ENCODE data around the gene MESP1.

MESP1 gene

DNA sequence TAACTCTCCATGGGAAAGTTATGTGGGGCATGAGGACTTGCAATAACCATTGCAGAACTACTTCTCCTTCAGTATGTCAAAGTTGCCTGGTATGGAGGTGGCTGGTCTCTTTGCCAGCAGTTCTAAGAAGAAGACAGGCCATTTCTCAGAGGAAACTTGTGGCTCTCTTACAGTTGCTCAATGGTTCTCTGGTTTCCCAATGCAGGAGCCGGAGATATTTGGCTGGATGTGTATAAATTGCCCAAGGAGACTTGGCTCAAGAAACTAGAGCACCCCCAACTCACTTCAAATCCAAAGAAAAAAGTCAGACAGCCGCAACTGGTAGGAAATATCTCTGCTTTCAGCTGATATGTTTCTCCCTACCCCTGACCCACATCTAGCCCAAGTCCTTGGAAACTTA, 36.3 kb downstream of the MESP1 start:
- peak; percentile 89 for DNase-seq (ENCODE audit: low read depth)

DNA sequence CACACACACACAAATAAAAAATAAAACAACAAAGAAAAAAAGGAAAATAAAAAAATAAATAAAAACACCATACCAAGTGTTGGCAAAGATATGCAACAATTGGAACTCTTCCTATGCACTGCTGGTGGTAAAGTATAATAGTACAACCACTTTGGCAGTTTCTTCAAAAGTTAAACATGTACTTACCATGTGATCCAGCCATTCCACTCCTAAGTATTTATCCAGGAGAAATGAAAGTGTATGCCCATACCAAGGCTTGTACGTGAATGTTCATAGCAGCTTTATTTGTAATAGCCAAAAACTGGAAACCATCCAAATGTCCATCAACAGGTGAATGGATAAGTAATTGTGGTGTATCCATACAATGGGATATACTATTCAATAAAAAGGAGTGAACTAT, 43.5 kb downstream of the MESP1 start:
- no peak for DNase-seq (ENCODE audit: low read depth)

DNA sequence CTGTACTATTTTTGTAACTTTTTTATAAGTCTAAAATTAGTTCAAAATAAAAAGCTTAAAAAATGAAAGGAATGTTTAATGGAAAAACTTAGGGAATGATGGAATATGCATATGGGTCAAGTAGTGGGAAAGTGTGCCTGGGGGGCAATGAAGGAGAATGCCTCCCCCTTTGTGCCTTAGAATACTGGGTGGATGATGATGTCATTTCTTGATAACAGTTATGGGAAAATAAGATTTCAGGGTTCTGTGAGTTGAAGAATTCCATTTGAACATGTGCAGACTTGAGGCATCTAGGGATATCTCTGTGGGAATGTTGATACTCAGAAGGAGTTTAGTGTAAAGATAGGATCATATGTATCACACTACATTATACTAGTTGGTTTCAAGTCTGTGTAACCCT, 46.6 kb downstream of the MESP1 start:
- peak; percentile 33 for DNase-seq (ENCODE audit: low read depth)
